Stimulated activated CD8-positive, alpha-beta memory T cell treated with anti-CD3 and anti-CD28 coated beads, Interleukin-12 subunit alpha, Interleukin-12 subunit beta, amount 100 ng/mL, for 24 hours (primary cell): Measurements from ENCODE around the gene PRR14.
"Not testable (repeated sequence)": the region's sequence is repeated elsewhere in the genome, so short reads cannot be mapped to it uniquely, and the experiment has no call there.

Source experiments
- DNase-seq: peaks from one replicate; pipeline ENCODE4 v3.0.0-alpha.2; 2020; ENCODE audit errors: extremely low read depth

The PRR14 gene

DNA sequence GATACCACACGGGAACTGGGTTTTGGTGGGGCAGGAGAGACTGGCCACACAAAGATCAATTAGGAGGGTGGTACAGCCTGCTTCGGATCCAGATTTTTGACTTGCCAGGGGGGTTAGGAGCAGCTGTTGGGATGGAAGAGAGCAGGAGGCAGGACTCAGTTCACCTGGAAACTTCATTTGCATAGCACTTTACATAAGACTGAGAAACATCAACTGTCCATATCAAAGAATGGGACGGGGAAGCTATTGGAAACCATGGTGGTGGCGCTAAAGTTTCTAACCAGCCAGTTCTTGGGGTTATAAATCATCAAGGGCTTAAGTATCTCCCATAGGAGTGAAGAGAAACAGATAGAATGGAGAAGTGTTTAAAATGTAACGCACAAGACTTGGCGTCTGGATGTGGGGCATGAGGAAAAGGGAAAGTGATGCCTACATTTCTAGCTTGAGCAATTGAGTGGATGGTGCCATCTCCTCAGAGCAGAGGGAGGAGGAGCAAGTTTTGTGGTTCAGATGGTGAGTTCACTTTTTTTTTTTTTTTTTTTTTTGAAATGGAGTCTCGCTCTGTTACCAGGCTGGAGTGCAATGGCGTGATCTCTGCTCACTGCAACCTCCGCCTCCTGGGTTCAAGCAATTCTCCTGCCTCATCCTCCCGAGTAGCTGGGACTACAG, 41.8 kb downstream of the PRR14 start:
- DNase-seq, result no peak

DNA sequence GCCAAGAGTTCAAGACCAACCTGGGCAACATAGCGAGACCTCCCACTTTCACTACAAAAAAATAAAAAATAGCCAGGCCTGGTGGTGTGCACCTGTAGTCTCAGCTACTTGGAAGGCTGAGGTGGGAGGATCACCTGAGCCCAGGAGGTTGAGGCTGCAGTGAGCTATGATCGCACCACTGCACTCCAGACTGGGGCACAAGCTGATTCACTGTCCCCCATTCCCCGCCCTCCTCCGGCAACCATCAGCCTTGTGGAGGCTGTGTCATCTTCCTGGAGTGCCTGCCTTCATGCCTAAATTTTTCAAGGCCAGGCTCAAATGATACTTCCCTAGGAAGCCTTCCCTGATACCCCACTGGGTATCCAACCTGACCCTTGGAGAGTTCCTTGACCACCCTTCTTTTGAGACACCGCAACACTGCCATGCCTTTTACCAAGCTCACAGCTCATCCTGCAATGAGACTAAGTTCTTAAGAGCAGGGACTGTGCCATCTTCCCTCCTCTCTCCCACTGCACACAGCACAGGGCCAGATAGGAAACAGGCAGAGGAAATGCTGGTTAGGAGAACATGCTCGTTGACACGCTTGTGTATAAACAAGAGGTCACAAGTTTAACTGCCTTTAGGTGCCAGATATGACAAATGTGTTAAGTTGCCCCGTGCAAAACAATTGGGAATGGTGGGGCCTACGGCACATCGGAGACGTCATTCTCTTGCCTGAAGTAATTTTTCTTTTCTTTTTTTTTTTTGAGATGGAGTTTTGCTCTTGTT, 44.4 kb downstream of the PRR14 start:
- DNase-seq, result no peak

DNA sequence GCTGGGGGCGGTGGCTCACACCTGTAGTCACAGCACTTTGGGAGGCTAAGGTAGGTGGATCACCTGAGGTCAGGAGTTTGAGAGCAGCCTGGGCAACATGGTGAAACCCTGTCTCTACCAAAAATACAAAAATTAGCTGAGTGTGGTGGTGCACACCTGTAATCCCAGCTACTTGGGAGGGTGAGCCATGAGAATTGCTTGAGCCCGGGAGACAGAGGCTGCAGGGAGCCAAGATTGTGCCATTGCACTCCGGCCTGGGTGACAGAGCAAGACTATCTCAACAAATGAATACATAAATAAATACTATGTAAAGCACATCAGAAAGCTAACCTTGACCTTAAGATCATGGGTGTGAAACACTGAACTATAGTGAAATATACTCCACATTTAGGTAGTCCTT, 45.9 kb downstream of the PRR14 start:
- not testable (repeated sequence) for DNase-seq

DNA sequence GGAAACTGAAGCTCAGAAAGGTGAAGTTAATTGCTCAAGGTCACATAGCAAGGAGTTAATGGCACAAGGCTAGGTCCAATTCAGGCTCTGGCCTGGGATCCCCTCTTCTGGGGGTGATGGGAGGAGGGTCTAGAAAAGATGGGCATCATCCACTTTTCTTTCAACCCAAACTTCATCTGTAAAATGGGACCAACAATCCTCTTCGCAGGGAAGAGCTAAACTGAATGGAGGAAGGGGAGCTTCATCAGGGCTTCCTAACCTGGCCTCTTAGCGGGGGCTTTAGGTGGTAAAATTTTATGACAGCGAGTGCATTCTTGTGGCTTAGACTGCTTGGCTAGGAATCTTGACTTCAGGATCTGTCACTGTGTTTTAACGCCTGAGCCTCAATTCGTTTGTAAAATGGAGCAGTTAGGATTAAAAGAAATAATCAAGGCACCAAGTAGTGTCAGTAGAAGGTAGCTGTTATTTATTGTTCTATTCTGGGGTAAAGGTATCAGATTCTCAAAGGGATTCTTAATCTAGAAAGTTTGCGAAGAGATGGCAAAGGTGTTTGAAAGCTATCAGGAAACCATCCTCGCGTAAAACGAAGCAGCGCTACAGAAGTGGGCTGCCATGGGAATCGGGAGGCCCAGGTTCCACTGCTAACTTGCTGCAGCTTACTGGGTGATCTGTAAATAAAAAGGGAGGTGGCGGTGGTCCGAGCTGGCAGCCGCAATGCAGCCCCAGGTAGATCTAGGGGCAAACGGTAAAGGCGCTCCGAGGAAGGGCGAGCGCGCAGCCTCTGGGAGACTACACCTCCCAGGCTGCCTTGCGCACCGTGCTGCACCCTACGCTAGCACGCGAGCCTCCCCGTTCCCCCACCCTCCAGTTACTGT, 46.7 kb downstream of the PRR14 start:
- DNase-seq, result peak; percentile 98

DNA sequence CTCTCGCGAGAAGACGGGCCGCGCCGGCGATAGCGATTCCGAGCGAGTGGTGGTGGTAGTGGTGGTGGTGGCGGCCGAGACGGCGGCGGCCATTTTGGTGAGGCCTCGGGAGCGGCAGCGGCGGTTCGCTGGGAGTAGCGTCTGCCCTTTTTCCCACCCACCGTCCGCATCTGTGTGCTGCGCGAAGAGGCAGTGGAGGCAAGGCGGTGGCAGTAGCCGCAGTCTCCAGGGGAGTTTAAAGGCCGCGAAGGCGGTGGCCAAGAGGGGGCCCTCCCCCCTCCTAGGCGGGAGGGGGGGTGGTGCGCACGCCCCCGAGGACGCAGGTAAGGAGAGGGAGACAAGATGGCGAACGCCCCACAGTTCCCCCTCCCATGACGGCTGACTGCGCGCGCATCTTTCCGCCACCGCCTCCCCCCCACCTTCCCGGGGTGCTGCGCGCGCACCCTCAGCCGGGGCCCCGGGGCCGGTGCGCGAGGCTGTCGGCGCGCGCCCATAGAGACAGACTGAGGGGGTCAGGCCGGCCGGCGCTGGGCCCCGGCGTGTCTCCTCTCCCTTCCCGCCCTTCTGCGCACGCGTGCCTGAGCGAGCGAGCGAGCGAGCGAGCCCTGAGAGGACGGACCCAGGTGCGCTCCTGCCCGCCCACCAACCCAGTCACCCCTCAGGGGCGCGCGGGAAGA, 47.5 kb downstream of the PRR14 start:
- DNase-seq, result peak; percentile 90

DNA sequence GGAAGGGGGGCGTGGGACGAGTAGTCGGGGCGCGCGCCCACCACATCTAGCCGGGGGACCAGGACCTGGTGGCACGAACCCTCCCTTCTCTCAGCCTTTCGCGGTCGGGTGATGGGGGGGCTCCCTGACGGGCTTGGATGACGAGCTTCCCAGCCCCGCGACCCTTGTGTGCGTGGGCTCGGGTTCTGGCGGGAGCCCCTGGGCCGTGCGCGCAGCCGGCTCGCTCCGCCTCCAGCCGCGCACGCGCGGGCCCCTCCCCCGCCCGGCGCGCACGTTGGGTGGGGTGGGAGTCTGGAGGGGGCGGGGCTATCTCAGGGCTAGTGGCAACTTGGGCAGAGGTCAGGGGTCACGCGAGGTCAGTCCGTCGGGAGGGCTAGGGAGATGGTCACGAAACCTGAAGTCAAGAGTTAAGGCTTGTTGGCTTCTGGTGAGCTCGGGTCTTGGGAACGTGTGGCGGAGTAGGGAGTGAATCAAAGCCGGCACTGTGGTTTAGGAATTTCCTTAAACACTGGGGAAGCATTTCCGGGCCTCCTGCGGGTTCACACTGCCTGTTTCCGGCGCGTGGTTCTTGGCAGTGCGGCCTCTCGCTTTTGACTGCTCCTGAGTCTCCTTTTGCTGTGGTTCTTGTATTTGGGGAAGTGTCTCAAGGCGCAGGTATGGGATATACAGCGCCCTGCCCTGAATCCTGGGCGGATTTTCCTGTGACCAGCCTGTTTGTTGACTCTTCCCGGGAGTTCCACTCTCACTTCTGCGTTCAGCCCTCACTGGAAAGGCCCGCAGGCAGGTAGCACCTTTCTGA, 48.3 kb downstream of the PRR14 start, which contains the start of gene SRCAP:
Gene SRCAP, plus strand, starts transcription at position 356 of the 799 bp plus-strand sequence. CDS start 1,654 bp downstream, outside the sequence.
- DNase-seq, result peak; percentile 67

DNA sequence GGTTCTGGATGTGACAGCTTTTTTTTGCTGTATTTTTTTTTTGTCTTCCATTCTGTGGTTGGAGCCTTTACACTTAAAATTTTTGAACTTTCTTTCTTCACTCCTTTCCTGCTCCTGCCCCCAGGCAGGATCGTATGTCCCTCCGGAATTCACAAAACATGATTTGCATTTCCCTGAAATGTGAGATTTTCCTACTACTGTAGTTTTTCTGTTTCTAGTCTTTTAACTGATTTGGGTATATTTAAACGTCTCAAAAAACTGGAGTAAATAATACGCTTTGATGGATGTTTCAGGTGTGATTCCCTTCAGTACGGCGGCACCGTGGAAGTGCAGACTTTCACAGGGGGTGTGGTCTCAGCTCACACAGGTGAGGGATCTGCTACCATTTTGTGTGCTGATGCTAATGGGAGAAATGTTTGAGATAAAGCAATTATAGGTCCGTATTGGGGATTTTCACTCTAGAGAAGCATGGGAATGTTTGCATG, 48.9 kb downstream of the PRR14 start:
- DNase-seq, result no peak

DNA sequence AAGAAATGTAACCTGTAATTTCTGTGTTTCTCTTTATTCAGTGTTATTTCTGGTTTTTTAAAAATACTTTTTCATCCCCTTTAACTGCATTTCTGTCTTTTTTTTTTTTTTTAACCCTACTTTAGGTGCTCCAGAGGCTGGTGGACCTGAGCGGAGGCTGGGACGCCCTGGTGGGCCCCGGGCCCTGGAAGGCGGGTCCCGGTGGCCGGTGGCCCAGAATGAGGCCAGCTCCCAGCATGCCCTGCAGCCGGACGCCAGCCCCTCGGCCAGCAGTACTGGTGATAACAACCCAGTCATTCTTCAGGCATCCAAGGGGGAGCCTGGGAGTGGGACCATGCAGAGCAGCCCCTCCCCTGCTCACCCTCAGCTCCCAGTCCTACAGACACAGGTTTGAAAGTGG, 49.7 kb downstream of the PRR14 start:
- DNase-seq, result no peak

DNA sequence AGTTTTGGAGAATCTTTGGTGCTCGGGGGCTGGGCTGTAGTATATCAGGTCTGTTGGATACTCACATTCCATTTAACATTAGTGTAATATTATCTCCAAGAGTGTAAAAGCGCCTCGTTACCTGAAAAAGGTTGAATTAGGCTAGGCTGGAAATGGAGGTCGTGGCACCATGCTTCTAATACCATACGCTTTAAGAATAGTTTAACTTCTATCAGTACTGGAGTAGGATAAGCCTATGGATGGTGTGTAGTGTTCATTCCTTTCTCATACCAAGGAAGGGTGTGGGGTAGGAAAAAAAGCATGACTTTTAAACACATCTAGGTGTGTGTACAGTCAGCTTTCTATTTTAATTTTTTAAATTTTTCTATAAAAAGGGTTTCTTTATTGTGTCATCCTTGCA, 50.2 kb downstream of the PRR14 start:
- DNase-seq, result no peak

DNA sequence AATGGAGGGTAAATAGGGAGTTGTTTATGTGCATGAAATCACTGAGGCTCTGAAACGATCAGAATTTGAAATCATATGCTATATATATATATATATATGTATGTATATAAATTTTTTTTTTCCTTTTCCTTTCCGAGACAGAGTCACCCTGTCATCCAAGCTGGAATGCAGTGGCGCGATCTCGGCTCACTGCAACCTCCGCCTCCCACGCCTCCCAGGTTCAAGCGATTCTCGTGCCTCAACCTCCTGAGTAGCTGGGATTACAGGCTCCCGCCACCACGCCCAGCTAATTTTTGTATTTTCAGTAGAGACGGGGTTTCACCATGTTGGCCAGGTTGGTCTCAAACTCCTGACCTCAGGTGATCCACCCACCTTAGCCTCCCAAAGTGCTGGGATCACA, 52.3 kb downstream of the PRR14 start:
- not testable (repeated sequence) for DNase-seq

DNA sequence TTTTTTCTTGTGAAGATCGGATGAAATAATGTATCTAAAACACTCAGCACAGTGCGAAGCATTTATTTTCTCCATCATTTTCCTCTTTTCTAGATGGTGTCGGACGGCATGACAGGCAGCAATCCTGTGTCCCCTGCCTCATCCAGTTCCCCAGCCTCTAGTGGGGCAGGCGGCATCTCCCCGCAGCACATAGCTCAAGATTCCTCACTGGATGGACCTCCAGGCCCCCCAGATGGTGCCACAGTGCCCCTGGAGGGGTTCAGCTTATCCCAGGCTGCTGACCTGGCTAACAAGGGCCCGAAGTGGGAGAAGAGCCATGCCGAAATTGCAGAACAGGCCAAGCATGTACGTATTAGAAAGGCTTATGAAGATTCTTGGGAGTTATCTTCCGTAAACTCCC, 53.2 kb downstream of the PRR14 start:
- no peak for DNase-seq
